Tibial nerve (tissue), 3 donors: ENCODE results near the gene CNTLN.
"Not testable (repeated sequence)": the region's sequence is repeated elsewhere in the genome, so short reads cannot be mapped to it uniquely, and the experiment has no call there.

Source experiments
- CTCF ChIP-seq, 5 experiments: fragments of 200-600 bp in 3 of 5; fragments of 450-650 bp in 2 of 5; sonication (generic) in 3 of 5; IDR thresholded peaks; one replicate each; pipeline ENCODE4 v1.5.1; 2016 to 2019; ENCODE audit warnings: antibody characterized with exemption in 5 of 5, mild to moderate bottlenecking in 3 of 5, moderate library complexity in 2 of 5
- POLR2A ChIP-seq, 2 donors: fragments of 450-650 bp; IDR thresholded peaks; one replicate each; pipeline ENCODE4 v1.6.1; 2017; ENCODE audit warnings: antibody characterized with exemption in 2 of 2, mild to moderate bottlenecking in 2 of 2, moderate library complexity in 2 of 2

GRCh38 chr9:17268531-17269188, 133.8 kb downstream of the CNTLN start:
- TF ChIP-seq CTCF, POLR2A (IDR thresholded peaks at IDR 0.05): not testable (repeated sequence)
